ENCODE measurements around the gene CCT7. TPM values are rescaled to one million over a fixed set of nuclear protein-coding genes. Genes with fewer than 3 reads are reported as not detected.

Gene CCT7
- total and polyA plus RNA-seq, 2 of the 8 experiments (the other 6 are each of a cell fraction or from before 2014, with no cell fraction given) = 440 to 474 TPM

DNA sequence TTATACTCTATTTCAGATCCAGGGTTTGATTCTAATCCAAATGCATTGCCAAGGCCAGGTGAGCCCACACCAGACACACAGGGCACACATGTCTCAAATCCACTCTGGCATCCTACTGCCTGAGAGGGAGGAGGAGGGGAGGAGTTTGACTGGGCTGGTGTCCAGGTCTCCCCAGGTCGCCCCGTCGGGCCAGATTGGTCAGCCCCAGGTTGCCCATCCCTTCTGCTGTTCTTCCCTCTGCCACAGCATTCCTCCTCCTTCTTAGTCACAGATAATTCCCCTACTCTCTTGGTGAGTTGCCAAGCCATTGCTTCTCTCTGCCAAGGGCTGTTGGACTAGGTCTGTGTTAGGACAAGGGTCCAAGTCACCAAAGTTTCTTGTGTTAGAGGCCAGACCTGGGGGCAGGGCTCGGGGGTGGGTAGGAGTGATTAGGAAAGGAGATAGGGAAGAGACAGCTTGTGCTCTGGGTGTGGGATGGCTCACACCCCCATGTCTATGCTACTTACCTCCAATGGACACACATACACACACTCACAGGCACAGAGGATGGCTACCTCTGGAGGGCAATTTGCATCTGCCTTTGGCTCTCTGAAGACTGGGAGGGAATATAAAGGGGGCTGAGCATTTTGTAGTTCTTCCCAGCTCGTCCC, 61.8 kb downstream of the CCT7 start (continued):
- TF ChIP-seq ZNF274 (IDR thresholded peaks at IDR 0.05; ENCODE audit: borderline replicate concordance, extremely low read depth, low read length) (no peak), TAF1 (IDR thresholded peaks at IDR 0.05; ENCODE audit: low read depth, low read length) (no peak), SP4 (IDR thresholded peaks at IDR 0.05; ENCODE audit: low read length) (no peak)

Data from H1 (cell line).